EH (cell line): ENCODE results near the gene GOPC.
A peak's percentile ranks its signal among the peaks of the same experiment; 100 is the strongest.
"Not testable (repeated sequence)": the region's sequence is repeated elsewhere in the genome, so short reads cannot be mapped to it uniquely, and the experiment has no call there.

ENCODE experiments used
- DNase-seq: peaks from one replicate; pipeline ENCODE4 v3.0.0-alpha.2; 2015; ENCODE audit warnings: low read depth

The GOPC gene

DNA sequence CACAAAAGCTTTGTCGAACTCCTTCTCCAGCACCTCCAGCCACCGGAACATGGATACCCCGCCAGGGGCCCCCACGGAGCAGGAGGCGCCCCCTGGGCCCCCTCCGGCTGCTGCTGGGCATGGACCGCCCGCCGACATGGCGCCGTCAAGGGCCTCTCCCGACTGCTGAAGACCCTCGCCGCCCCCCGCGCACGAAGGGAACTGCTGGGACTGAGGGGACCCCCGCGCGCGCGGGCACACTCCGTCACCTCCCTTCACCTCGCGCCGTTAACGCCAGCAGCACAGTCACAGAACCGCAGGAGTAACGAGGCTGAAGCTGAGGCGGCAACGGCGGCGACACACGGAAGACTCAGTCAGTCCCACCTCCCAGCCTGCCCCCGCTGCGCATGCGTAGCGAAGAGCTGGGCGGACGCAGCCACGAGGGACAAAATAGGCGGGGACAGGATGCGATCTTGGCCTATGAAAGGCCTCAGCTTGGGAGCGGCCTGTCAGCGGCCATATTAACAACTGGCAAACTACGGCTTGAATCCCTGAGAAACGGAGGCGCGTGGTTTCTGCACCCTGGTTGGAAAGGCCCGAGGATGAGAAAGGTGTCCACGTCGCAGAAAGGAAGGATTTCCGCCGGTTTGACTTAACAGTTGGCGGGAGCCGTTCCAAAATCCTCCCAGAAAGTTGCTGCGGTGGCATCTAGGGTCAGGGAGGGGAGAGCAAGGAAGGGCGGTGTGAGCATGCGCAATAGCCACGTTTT is at the start of gene GOPC:
Gene GOPC (minus strand): TSS at position 361 of the 748 bp plus-strand sequence. CDS start 223 bp downstream, at position 138.
- DNase-seq: peak; percentile 99

- DNase-seq: not testable (repeated sequence)
These were observed 49.7 kb upstream of the GOPC start for GRCh38 chr6:117651984-117652383.

- DNase-seq: no peak
These were observed 40.7 kb upstream of the GOPC start for GRCh38 chr6:117642976-117643375.

GRCh38 chr6:117637770-117638169 is 35.5 kb upstream of the GOPC start:
- DNase-seq: no peak

DNA sequence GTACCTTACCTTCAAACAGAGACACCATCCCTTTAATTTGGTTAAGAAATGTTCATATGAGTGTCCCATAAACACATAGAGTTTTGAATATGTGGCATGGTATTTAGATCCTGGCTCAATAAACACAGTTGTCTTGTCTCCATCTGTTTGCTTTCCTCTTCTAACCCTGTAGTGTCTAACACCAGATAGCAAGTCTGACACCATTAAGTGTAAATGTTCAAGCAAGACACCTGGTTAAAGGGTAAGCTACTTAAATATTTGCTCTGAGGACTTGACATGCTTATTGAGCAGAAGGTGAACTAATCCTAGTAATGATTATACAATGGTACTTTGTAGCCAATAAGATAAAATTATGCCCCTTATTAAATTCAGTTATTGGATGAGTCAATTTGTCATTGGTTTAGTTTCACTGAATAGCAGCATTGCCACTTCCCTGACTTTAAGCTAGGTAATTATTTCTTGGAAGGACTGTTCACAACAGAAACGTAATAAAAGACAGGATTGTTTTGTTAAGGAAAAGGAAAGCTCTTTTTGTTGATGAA is 26.9 kb upstream of the GOPC start:
- no peak for DNase-seq

- DNase-seq: no peak
These were observed 25.2 kb upstream of the GOPC start for GRCh38 chr6:117627533-117627932.

DNA sequence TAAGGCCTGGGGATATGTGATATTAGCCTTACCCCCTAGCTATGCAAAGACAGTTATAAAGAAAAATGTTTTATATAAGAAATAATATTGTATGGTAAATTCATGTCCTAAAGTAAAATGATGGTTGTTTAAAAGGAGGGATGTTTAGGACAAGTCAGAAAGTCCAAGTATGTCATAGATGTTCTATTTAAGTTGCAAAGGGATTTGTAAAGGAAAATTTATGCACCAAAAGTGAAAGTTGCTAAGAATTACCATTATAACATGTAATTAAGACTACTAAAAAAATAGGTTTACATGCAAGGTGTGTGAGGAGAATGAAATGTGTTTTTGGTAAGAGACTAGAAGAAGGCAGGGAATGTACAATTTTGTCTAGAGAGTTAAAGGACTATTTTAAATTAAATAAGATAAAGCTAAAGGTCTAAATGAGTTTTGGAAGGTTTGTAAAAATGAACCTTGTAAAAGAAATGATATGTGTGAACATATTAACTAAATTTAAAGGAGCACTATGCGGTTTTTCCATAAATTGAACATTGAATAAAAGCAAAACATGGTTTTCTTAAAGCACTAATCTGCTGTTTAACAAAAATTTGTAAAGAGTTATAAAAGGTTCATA is 22.7 kb upstream of the GOPC start:
- DNase-seq: no peak

- DNase-seq: no peak
These were observed 16.9 kb upstream of the GOPC start for GRCh38 chr6:117619178-117619577.

GRCh38 chr6:117617210-117618035 is 15.1 kb upstream of the GOPC start:
- DNase-seq: no peak

- DNase-seq: no peak
These were observed 14.3 kb upstream of the GOPC start for GRCh38 chr6:117616391-117617209.

DNA sequence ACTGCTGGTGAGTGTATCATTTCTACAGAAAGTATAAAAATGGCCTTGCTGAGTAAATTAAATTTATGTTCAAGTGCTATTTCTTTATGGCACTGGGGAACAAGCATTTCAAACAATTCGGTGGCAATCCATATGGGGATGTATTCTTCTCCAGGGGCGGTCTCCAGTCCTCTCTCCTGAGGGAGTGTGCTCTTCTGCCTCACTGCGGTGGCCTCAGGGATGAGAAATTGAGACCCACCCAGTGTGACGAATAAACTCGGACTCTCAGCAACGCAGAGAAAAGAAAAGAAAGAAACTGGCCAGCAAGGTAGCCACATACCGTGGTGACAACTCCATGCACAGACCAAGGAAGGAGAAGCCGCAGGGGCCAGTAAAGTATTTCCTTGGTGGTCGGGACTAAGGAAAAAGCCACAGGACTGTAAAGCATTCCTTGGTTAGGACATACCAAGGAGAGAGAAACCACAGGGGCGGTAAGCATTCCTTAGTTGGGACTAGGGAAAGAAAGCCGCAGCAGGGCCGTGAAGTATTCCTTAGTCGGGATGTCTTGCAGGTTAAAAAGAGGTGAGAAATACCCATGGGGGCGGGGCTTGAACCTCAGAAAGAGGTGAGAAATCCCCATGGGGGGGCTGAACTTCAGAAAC is 13.6 kb upstream of the GOPC start:
- peak; percentile 69 for DNase-seq

DNA sequence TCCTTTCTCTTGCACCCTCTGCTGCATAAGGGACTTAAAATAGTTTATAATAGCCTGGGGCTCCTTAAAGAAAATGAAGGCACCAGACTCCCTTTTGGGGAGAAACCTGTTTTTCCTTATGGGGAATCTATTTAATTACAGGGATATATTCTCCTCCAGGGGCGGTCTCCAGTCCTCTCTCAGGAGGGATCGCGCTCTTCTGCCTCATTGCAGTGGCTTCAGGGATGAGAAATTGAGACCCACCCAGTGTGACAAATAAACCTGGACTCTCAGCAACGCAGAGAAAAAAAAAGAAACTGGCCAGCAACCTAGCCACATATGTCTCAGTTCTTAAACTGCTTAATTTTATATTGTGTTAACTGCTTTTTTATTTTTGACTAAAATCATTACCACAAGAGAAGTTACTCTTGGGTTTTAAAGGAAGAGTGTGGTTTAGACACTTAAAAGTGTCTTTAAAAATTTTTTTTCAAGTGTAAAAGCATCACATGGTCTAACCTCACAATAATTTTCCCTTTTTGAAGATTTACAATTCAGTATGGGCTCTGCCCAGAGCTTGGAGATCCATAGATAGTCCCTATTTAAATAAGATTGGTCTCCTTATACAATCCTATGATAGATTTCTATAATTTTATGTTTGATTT is 11.7 kb upstream of the GOPC start:
- DNase-seq: peak; percentile 56

DNA sequence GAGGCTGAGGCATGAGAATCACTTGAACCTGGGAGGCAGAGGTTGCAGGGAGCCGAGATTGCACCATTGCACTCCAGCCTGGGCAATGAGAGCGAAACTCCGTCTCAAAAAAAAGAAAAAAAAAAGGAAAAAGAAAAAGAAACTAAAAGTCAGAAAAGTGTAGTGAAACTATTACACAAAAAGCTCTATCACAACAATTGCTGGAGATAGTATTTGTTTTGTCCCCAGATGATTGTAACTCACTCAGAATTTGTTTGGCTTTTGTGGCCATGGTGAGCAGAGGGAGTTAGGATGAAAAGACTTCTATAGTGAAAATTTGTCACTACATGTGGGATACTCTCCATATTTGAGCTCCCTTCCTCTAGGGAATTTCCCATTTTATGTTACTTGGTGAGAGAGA is 5.2 kb upstream of the GOPC start:
- DNase-seq: no peak

- peak; percentile 78 for DNase-seq
These were observed 3.0 kb upstream of the GOPC start for GRCh38 chr6:117605169-117605826.

DNA sequence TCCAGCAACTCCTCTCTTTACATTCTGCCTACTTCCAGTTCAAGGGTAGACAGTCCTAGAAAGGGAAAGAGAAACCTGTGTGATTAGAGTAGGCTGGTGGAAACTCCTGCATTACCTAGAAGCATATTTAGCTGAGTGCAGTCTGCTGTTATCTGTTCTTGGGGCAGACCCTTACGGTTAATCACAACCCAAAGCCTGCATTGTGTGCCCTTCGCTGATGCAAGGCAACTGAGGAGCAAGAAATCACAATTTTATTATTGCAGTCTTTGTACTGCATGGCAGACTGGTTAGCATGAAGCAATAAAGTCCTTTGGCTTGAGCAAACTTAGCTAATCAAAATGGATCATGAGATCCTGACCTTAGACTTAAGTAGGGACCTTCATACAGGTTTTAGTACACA is 1.5 kb upstream of the GOPC start:
- DNase-seq: no peak

DNA sequence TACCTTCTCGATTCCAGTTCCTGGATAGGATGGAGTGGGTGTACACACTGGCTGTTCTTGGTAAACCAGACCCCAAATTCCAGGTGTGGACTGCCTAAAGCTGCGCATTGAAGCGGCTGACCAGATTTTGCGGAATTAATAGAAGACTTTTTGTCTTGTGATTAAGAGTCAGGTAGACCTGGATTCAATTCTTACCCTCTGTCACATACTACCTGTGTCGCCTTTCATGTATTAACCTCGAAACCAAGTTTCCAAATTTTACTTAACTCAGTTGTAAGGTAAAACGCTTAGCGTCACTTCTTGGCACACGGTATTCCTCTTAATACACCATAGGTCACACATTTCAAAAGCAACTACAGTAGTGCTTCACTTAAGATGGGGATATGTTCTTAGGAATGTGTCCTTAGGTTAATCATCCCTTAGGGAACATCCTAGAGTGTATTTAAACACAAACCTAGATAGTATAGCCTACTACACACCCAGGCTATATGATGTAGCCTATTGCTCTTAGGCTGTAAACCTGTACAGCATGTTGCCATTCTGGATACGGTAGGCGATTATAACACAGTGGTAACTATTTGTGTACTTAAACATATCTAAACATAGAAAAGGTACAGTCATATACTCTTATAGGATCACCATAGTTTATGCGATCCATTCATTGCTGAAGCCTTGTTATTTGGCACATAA is 733 bp upstream of the GOPC start:
- DNase-seq: no peak

GRCh38 chr6:117601811-117602150 is 530 bp downstream of the GOPC start:
- no peak for DNase-seq

GRCh38 chr6:117600008-117600743 is 2.1 kb downstream of the GOPC start:
- DNase-seq: peak; percentile 25

DNA sequence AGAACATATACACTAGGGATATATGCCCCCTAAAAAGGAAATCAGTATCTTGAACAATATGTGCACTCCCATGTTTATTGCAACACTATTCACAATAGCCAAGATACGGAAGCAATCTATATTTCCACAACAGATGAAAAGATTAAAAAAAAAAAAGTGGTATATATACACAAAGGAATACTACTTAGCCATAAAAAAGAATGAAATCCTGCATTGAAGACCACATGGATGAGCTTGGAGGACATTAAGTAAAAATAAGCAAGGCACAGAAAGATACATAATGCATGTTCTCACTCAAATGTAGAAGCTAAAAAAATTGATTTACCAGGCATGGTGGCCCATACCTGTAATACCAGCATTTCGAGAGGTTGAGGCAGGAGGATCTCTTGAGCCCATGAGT is 4.6 kb downstream of the GOPC start:
- no peak for DNase-seq
